H1 (cell line): ENCODE measurements around the gene ZSWIM7. TPM values are rescaled to one million over a fixed set of nuclear protein-coding genes. Genes with fewer than 3 reads are reported as not detected.

Source experiments
- CTCF ChIA-PET: fragments of 300-600 bp; sonication (Branson Sonifier 250); formaldehyde crosslinking; loops from one replicate; lab custom pipeline; 2021; ENCODE audit not compliant: partially characterized antibody; lab: Charles Lee
- POLR2A ChIA-PET: fragments of 300-600 bp; sonication (Branson Sonifier 250); formaldehyde crosslinking; loops from one replicate; lab custom pipeline; 2021; ENCODE audit warnings: inconsistent platforms; ENCODE audit not compliant: partially characterized antibody; lab: Charles Lee
- DNase-seq, 2 experiments: peaks; one replicate each; pipeline versions ENCODE4 v3.0.0 to v3.0.0-alpha.2; 2010 to 2022; ENCODE audit warnings: low spot score in 2 of 2, low read depth in 1 of 2, mixed read lengths in 1 of 2
- FAIRE-seq: peaks from 2 replicates; lab custom pipeline; 2011; peaks lifted over from hg19 to GRCh38; lab: Jason Lieb, UNC
- H2AFZ ChIP-seq: 2 replicates; pipeline ENCODE4 v1.8.1; 2012; ENCODE audit warnings: low read length, inconsistent platforms
- H2AK5ac ChIP-seq: 2 replicates; pipeline ENCODE4 v1.6.1; 2013; ENCODE audit warnings: low read depth, low read length
- H2BK120ac ChIP-seq: replicated peaks from 2 replicates; pipeline ENCODE3; 2013; ENCODE audit warnings: low read depth, low read length, inconsistent platforms
- H2BK12ac ChIP-seq: 2 replicates; pipeline ENCODE4 v1.6.1; 2013; ENCODE audit warnings: low read depth, low read length
- H2BK15ac ChIP-seq: 2 replicates; pipeline ENCODE4 v1.6.1; 2013; ENCODE audit warnings: low read length
- H2BK20ac ChIP-seq: 2 replicates; pipeline ENCODE4 v1.6.1; 2013; ENCODE audit warnings: low read length
- H2BK5ac ChIP-seq: 2 replicates; pipeline ENCODE4 v1.6.1; 2013; ENCODE audit warnings: low read depth, low read length
- H3K14ac ChIP-seq: 2 replicates; pipeline ENCODE4 v1.6.1; 2013; ENCODE audit warnings: inconsistent platforms; ENCODE audit not compliant: insufficient read length
- H3K18ac ChIP-seq: 2 replicates; pipeline ENCODE4 v1.6.1; 2013; ENCODE audit warnings: low read length; ENCODE audit errors: extremely low read depth
- H3K23ac ChIP-seq: 2 replicates; pipeline ENCODE4 v1.6.1; 2013; ENCODE audit warnings: inconsistent platforms; ENCODE audit not compliant: insufficient read length
- H3K23me2 ChIP-seq: 2 replicates; pipeline ENCODE4 v1.6.1; 2013; ENCODE audit warnings: low read depth, low read length
- H3K27ac ChIP-seq: 2 replicates; pipeline ENCODE4 v1.6.1; 2011; ENCODE audit warnings: low read depth, low read length, inconsistent platforms
- H3K27me3 ChIP-seq, 4 experiments: replicated peaks in 1 of 4; 1 replicate in 1 of 4; 2 replicates in 3 of 4; pipeline versions ENCODE4 v1.6.1 to v1.8.1; 2011 to 2013; ENCODE audit warnings: low read length in 3 of 4, mild to moderate bottlenecking in 3 of 4, inconsistent platforms in 2 of 4, mixed read lengths in 2 of 4, moderate library complexity in 1 of 4; ENCODE audit not compliant: control insufficient read depth in 3 of 4, insufficient read depth in 3 of 4; ENCODE audit errors: extremely low read depth in 1 of 4
- H3K36me3 ChIP-seq, 4 experiments: 2 replicates each; pipeline versions ENCODE4 v1.6.1 to v1.8.1; 2011 to 2013; ENCODE audit warnings: mild to moderate bottlenecking in 4 of 4, low read length in 3 of 4, moderate library complexity in 2 of 4, control low read depth in 1 of 4, inconsistent platforms in 1 of 4; ENCODE audit not compliant: insufficient read depth in 4 of 4, control insufficient read depth in 2 of 4
- H3K4ac ChIP-seq: replicated peaks from 2 replicates; pipeline ENCODE3; 2013; ENCODE audit warnings: low read length, low read depth, mixed read lengths, inconsistent platforms; ENCODE audit not compliant: insufficient read length
- H3K4me1 ChIP-seq, 4 experiments: replicated peaks in 1 of 4; 1 replicate in 1 of 4; 2 replicates in 3 of 4; pipeline versions ENCODE4 v1.6.1 to v1.8.1; 2011 to 2013; ENCODE audit warnings: low read length in 3 of 4, inconsistent platforms in 2 of 4, mixed read lengths in 1 of 4; ENCODE audit not compliant: insufficient read depth in 4 of 4, control insufficient read depth in 3 of 4
- H3K4me2 ChIP-seq, 2 experiments: 2 replicates each; pipeline versions ENCODE4 v1.6.1 to v1.8.1; 2011 to 2013; ENCODE audit warnings: low read depth in 2 of 2, low read length in 2 of 2, control low read depth in 1 of 2, inconsistent platforms in 1 of 2, mild to moderate bottlenecking in 1 of 2; ENCODE audit not compliant: insufficient read depth in 1 of 2
- H3K4me3 ChIP-seq, 4 experiments: fragments of 200-600, 300-600 bp in 1 of 4; sonication (generic), shearing (Covaris generic), sonication (Bioruptor Twin) in 1 of 4; 2 replicates each; pipeline versions ENCODE4 v1.5.1 to v1.8.1; 2011 to 2016; ENCODE audit warnings: low read length in 4 of 4, low read depth in 3 of 4, control low read depth in 2 of 4, inconsistent platforms in 2 of 4, mild to moderate bottlenecking in 2 of 4, mixed read lengths in 1 of 4, moderate library complexity in 1 of 4; ENCODE audit not compliant: insufficient read depth in 2 of 4; ENCODE audit errors: extremely low read depth in 1 of 4
- H3K56ac ChIP-seq: replicated peaks from 2 replicates; pipeline ENCODE3; 2013; ENCODE audit warnings: low read depth, mild to moderate bottlenecking, mixed read lengths, low read length, inconsistent platforms; ENCODE audit not compliant: insufficient read length
- H3K79me1 ChIP-seq: 2 replicates; pipeline ENCODE4 v1.6.1; 2013; ENCODE audit warnings: low read depth, low read length, control low read depth
- H3K79me2 ChIP-seq, 2 experiments: 2 replicates each; pipeline versions ENCODE4 v1.6.1 to v1.8.1; 2012 to 2013; ENCODE audit warnings: low read length in 2 of 2, mild to moderate bottlenecking in 2 of 2, inconsistent platforms in 1 of 2; ENCODE audit not compliant: insufficient read depth in 2 of 2, control insufficient read depth in 1 of 2
- H3K9ac ChIP-seq, 4 experiments: replicated peaks in 1 of 4; 1 replicate in 1 of 4; 2 replicates in 3 of 4; pipeline versions ENCODE4 v1.6.1 to v1.8.1; 2011 to 2013; ENCODE audit warnings: low read depth in 3 of 4, low read length in 3 of 4, control low read depth in 2 of 4, mild to moderate bottlenecking in 2 of 4, moderate library complexity in 2 of 4, inconsistent platforms in 1 of 4; ENCODE audit errors: extremely low read depth in 1 of 4
- H3K9me3 ChIP-seq, 2 experiments: 2 replicates each; pipeline versions ENCODE4 v1.6.1 to v1.8.1; 2012 to 2013; ENCODE audit warnings: mild to moderate bottlenecking in 2 of 2, moderate library complexity in 2 of 2, control low read depth in 1 of 2, inconsistent platforms in 1 of 2, low read depth in 1 of 2, low read length in 1 of 2, mixed read lengths in 1 of 2; ENCODE audit not compliant: insufficient read depth in 2 of 2
- H4K20me1 ChIP-seq, 2 experiments: replicated peaks in 1 of 2; 2 replicates each; pipeline versions ENCODE3 to v1.8.1; 2011 to 2013; ENCODE audit warnings: inconsistent platforms in 2 of 2, low read length in 2 of 2, mild to moderate bottlenecking in 1 of 2; ENCODE audit not compliant: insufficient read depth in 2 of 2, control insufficient read depth in 1 of 2
- H4K5ac ChIP-seq: 2 replicates; pipeline ENCODE4 v1.6.1; 2013; ENCODE audit warnings: low read length, low read depth, mixed read lengths, inconsistent platforms; ENCODE audit not compliant: insufficient read length
- H4K8ac ChIP-seq: 2 replicates; pipeline ENCODE4 v1.8.0; 2013; ENCODE audit warnings: mild to moderate bottlenecking, moderate library complexity, low read length, inconsistent platforms; ENCODE audit not compliant: insufficient read depth; ENCODE audit errors: extremely low read depth
- H4K91ac ChIP-seq: replicated peaks from 2 replicates; pipeline ENCODE3; 2013; ENCODE audit warnings: low read length, mixed read lengths, inconsistent platforms; ENCODE audit not compliant: insufficient read length
- ASH2L ChIP-seq: fragments of 200-600, 300-600 bp; sonication (generic); IDR thresholded peaks from one replicate; pipeline ENCODE4 v1.7.1; 2017; ENCODE audit warnings: low read length
- BCL11A ChIP-seq, 2 experiments: IDR thresholded peaks; one replicate each; pipeline ENCODE4 v1.6.1; 2011; ENCODE audit warnings: low read depth in 2 of 2, low read length in 2 of 2, mild to moderate bottlenecking in 2 of 2
- CBX5 ChIP-seq: fragments of 300-800, 300-1000 bp; sonication (generic); IDR thresholded peaks from 2 replicates; pipeline ENCODE4 v1.7.1; 2016; ENCODE audit warnings: antibody characterized with exemption, low read length, low read depth
- CHD1 ChIP-seq: IDR thresholded peaks from 2 replicates; pipeline ENCODE4 v1.6.1; 2012; ENCODE audit warnings: low read depth, low read length, improper control_type of control experiment
- EZH2 ChIP-seq: fragments of 200-600 bp; sonication (generic); IDR thresholded peaks from 2 replicates; pipeline ENCODE4 v1.7.1; 2012; ENCODE audit warnings: low read depth, mild to moderate bottlenecking, moderate library complexity, low read length, inconsistent platforms; ENCODE audit not compliant: severe bottlenecking
- JUN ChIP-seq: IDR thresholded peaks from 2 replicates; pipeline ENCODE4 v1.6.1; 2011; ENCODE audit warnings: low read depth, mild to moderate bottlenecking, improper control_type of control experiment, low read length
- PHF8 ChIP-seq: fragments of 200-600 bp; sonication (generic); conservative IDR thresholded peaks from 2 replicates; pipeline ENCODE4 v1.7.1; 2012; ENCODE audit warnings: low read depth, mild to moderate bottlenecking, inconsistent platforms, low read length, moderate library complexity
- POLR2A ChIP-seq, 2 experiments: IDR thresholded peaks; 1 replicate in 1 of 2; 2 replicates in 1 of 2; pipeline ENCODE4 v1.6.1; 2011; ENCODE audit warnings: low read depth in 2 of 2, low read length in 2 of 2, mild to moderate bottlenecking in 2 of 2; ENCODE audit errors: control extremely low read depth in 1 of 2
- SRF ChIP-seq: IDR thresholded peaks from 2 replicates; pipeline ENCODE4 v1.6.1; 2011; ENCODE audit warnings: mild to moderate bottlenecking, low read depth, low read length, moderate library complexity
- ZNF274 ChIP-seq: IDR thresholded peaks from 2 replicates; pipeline ENCODE4 v1.7.0; 2012; ENCODE audit warnings: low read length, borderline replicate concordance; ENCODE audit errors: extremely low read depth
- WGBS, 2 experiments: shearing (Covaris generic) in 1 of 2; methylation state at CpG; one replicate each; pipeline versions ENCODE4 v1.1.6 to v1.1.7; 2013 to 2015; ENCODE audit warnings: low lambda C conversion rate in 2 of 2, mixed read lengths in 2 of 2, inconsistent platforms in 1 of 2, low coverage in 1 of 2, missing lambda C conversion rate in 1 of 2; ENCODE audit not compliant: insufficient replicate concordance in 2 of 2, insufficient coverage in 1 of 2, insufficient read length in 1 of 2; ENCODE audit errors: extremely low coverage in 1 of 2, missing lambda C conversion rate in 1 of 2; 5-methylcytosine and 5-hydroxymethylcytosine counted together
- polyA plus RNA-seq, 7 experiments: library from polyadenylated mRNA; depleted of rRNA in 3 of 7; stranded (reverse) in 5 of 7; unstranded in 2 of 7; fragments of >200 nt in 5 of 7; fragments of 200-250 nt in 2 of 7; gene quantifications; 1 replicate in 5 of 7; 2 replicates in 1 of 7; 4 replicates in 1 of 7; pipeline versions ENCODE4 v1.2.1 to v1.2.3, GENCODE V29; 2011 to 2013; ENCODE audit warnings: missing spikeins in 2 of 7, mixed read lengths in 2 of 7
- total RNA-seq: library from RNA; stranded (reverse); fragmentation: NEBNext Ultra II Directional; extraction: Animal tissue kit (Norgen Biotek cat#: 25700); gene quantifications from 2 replicates; pipeline ENCODE4 v1.2.1, GENCODE V29; 2021

Gene ZSWIM7
- total and polyA plus RNA-seq, 2 of the 8 experiments (the other 6 are each of a cell fraction or from before 2014, with no cell fraction given): 39.3 to 57.7 TPM

DNA sequence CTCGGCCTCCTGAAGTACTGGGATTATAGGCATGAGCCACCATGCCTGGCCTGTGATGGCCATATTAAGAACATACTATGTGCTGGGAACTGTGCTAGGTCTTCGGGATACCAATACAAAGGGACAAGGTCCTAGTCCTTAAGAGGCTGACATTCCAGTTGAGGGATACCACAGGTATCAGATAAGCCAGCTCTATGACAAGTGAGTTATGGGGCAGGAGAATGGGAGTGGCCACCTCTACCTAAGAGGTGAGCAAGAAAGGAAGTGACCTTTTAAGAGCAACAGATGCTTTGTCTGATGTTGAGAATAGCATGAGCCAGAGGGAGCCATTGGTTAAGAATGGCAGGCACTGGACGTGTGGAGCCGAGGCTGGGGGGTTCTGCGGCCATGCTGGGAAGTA is 27.6 kb downstream of the ZSWIM7 start:
- Histone ChIP-seq H3K23ac (no peak overlapping the region), H3K4me1 (peaks cover 4 to 20% (median 11%) of the 10 kb centered on the region in 4 experiments), H3K79me1 (0 out of 2 replicates have a peak, but pooled peaks cover 3% of the 10 kb centered on the region), H2BK5ac (no peak overlapping the region), H3K79me2 (no peaks in the 10 kb centered on the region), H3K9ac (no peak overlapping the region), H2BK120ac (no peak overlapping the region), H2AK5ac (no peak overlapping the region), H4K8ac (no peak overlapping the region), H2BK20ac (no peak overlapping the region), H3K18ac (no peak overlapping the region), H3K23me2 (peaks cover under 1% of the 10 kb centered on the region), H2AFZ (no peak overlapping the region), H2BK12ac (no peak overlapping the region), H3K56ac (no peak overlapping the region), H3K36me3 (peaks cover 0 to 6% (median 1%) of the 10 kb centered on the region in 4 experiments; a peak in 4 of 8 replicates), H3K4me2 (no peak overlapping the region), H3K27ac (no peak overlapping the region), H3K4ac (no peak overlapping the region), H4K20me1 (no peaks in the 10 kb centered on the region), H3K4me3 (no peak overlapping the region), H2BK15ac (0 out of 2 replicates have a peak overlapping the region, but pooled peaks have one; percentile 62), H4K5ac (no peak overlapping the region), H3K9me3 (no peaks in the 10 kb centered on the region), H3K14ac (no peak overlapping the region), H4K91ac (peak overlapping the region; percentile 10), H3K27me3 (no peaks in the 10 kb centered on the region)
- CTCF ChIA-PET: interaction anchor here (0.6 to 0.7 kb wide), 2 partner anchors 27 to 47 kb away, joined by 3 to 4 read pairs; partner anchors contain the start of gene ADORA2B
- no peak for DNase-seq
- no peak for TF ChIP-seq BCL11A (IDR thresholded peaks at IDR 0.05; ENCODE audit: low read depth in 2 of 2, low read length in 2 of 2)
- TF ChIP-seq CBX5: no peak
- TF ChIP-seq SRF: no peak
- no peak for TF ChIP-seq POLR2A (IDR thresholded peaks at IDR 0.05; ENCODE audit: control extremely low read depth in 1 of 2, low read depth in 2 of 2, low read length in 2 of 2)
- TF ChIP-seq ZNF274: no peak
- TF ChIP-seq CHD1: no peak
- TF ChIP-seq EZH2: no peak
- TF ChIP-seq JUN: no peak
- no peak for TF ChIP-seq ASH2L
- no peak for TF ChIP-seq PHF8
- 91% methylated on average over 5 of the region's 5 CpGs; no CpG with 5 or more reads in 1 of the 2 experiments for WGBS, 2 experiments
- POLR2A ChIA-PET: interaction anchor here (1.0 to 1.7 kb wide), 4 partner anchors 13 to 409 kb away, joined by 3 to 11 read pairs (median 5); partner anchors contain the start of genes TTC19, UBB and ZSWIM7
- no peak for FAIRE-seq
